ENCODE measurements around the gene PCSK2. TPM values are rescaled to one million over a fixed set of nuclear protein-coding genes. Genes with fewer than 3 reads are reported as not detected.

Gene PCSK2
- total RNA-seq, 4 donors from 2014 or later, result 0.29 TPM; not detected in 3

DNA sequence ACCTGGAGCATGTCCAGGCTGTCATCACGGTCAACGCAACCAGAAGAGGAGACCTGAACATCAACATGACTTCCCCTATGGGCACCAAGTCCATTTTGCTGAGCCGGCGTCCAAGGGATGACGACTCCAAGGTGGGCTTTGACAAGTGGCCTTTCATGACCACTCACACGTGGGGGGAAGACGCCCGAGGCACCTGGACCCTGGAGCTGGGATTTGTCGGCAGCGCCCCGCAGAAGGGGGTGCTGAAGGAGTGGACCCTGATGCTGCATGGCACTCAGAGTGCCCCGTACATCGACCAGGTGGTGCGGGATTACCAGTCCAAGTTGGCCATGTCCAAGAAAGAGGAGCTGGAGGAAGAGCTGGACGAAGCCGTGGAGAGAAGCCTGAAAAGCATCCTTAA lies 254.8 kb downstream of the PCSK2 start:
- ATAC-seq, result no peak
- in situ Hi-C loops (cut with MboI; ENCODE audit: low sequenced_read_pairs in 4 of 4), result no loop called here
- no peak for DNase-seq
- Histone ChIP-seq H3K27me3 (peaks cover 0 to 4% (median 0%) of the 10 kb centered on the region in 3 donors), H3K36me3 (no peaks in the 10 kb centered on the region), H3K9me3 (no peaks in the 10 kb centered on the region), H3K27ac (no peak overlapping the region), H3K4me3 (no peak overlapping the region), H3K4me1 (no peaks in the 10 kb centered on the region)
- TF ChIP-seq, protein P1, sequence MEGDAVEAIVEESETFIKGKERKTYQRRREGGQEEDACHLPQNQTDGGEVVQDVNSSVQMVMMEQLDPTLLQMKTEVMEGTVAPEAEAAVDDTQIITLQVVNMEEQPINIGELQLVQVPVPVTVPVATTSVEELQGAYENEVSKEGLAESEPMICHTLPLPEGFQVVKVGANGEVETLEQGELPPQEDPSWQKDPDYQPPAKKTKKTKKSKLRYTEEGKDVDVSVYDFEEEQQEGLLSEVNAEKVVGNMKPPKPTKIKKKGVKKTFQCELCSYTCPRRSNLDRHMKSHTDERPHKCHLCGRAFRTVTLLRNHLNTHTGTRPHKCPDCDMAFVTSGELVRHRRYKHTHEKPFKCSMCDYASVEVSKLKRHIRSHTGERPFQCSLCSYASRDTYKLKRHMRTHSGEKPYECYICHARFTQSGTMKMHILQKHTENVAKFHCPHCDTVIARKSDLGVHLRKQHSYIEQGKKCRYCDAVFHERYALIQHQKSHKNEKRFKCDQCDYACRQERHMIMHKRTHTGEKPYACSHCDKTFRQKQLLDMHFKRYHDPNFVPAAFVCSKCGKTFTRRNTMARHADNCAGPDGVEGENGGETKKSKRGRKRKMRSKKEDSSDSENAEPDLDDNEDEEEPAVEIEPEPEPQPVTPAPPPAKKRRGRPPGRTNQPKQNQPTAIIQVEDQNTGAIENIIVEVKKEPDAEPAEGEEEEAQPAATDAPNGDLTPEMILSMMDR (IDR thresholded peaks at IDR 0.05 in 4 of 5, conservative IDR thresholded peaks at IDR 0.05 in 1 of 5), result no peak
- no peak for TF ChIP-seq POLR2A (IDR thresholded peaks at IDR 0.05)
- intact Hi-C loops (cut with DNase I; ENCODE audit: low total_unique reads), result no loop called here

DNA sequence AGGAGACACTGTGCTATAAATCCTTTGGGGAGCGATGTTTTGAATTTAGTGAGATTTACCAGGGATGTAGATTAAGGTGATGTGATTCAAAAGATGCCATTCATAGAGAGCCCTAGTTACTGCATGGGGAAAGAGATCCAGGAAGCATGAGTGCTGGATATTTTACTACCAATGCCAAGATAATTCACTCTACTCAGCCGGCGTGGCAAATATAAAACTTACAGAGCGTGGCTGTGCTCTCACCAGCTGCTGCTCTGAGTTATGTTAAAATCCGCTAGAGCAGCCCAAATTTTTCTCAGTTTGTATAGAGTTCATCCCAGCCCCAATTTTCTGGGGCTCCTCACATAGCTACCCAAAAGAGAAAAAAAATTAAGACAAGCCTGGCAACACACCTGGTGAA lies 255.7 kb downstream of the PCSK2 start:
- no peak overlapping the region for H3K27ac ChIP-seq
- H3K36me3 ChIP-seq, result no peaks in the 10 kb centered on the region
- in situ Hi-C loops (cut with MboI; ENCODE audit: low sequenced_read_pairs in 4 of 4) (no loop called here), intact Hi-C loops (cut with DNase I; ENCODE audit: low total_unique reads) (no loop called here)
- H3K4me1 ChIP-seq, result no peaks in the 10 kb centered on the region
- DNase-seq (no peak), ATAC-seq (no peak)
- no peaks in the 10 kb centered on the region for H3K9me3 ChIP-seq
- no peak for TF ChIP-seq POLR2A (IDR thresholded peaks at IDR 0.05)
- TF ChIP-seq, protein P1 (IDR thresholded peaks at IDR 0.05 in 4 of 5, conservative IDR thresholded peaks at IDR 0.05 in 1 of 5), result no peak
- H3K27me3 ChIP-seq, result peaks cover 0 to 4% (median 0%) of the 10 kb centered on the region in 3 donors
- no peak overlapping the region for H3K4me3 ChIP-seq

DNA sequence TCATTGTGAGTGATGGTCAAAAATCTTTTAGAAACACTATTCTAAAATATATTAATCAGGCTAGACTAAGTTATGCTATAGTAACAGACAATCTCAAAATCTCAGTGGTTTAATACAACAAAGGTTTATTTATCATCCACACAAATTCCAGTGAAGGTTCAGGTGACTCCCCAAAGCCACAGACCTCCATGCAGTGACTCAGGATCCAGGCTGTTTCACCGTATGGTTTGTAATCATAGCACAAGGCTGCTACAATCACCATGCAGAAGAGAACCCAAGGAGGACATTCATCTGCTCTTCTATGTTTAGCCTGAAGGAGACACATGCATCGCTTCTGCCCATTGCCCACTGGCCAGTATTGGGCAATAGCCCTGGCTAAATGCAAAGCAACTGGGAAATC lies 258.2 kb downstream of the PCSK2 start:
- intact Hi-C loops (cut with DNase I; ENCODE audit: low total_unique reads), result no loop called here
- H3K4me3 ChIP-seq, result no peak overlapping the region
- in situ Hi-C loops (cut with MboI; ENCODE audit: low sequenced_read_pairs in 4 of 4), result no loop called here
- TF ChIP-seq, protein P1 (IDR thresholded peaks at IDR 0.05 in 4 of 5, conservative IDR thresholded peaks at IDR 0.05 in 1 of 5), result no peak
- no peak for TF ChIP-seq POLR2A (IDR thresholded peaks at IDR 0.05)
- no peaks in the 10 kb centered on the region for H3K4me1 ChIP-seq
- no peak overlapping the region for H3K27ac ChIP-seq
- no peaks in the 10 kb centered on the region for H3K36me3 ChIP-seq
- no peaks in the 10 kb centered on the region for H3K9me3 ChIP-seq
- DNase-seq, result no peak
- no peak for ATAC-seq
- H3K27me3 ChIP-seq, result peaks cover 0 to 4% (median 0%) of the 10 kb centered on the region in 3 donors

DNA sequence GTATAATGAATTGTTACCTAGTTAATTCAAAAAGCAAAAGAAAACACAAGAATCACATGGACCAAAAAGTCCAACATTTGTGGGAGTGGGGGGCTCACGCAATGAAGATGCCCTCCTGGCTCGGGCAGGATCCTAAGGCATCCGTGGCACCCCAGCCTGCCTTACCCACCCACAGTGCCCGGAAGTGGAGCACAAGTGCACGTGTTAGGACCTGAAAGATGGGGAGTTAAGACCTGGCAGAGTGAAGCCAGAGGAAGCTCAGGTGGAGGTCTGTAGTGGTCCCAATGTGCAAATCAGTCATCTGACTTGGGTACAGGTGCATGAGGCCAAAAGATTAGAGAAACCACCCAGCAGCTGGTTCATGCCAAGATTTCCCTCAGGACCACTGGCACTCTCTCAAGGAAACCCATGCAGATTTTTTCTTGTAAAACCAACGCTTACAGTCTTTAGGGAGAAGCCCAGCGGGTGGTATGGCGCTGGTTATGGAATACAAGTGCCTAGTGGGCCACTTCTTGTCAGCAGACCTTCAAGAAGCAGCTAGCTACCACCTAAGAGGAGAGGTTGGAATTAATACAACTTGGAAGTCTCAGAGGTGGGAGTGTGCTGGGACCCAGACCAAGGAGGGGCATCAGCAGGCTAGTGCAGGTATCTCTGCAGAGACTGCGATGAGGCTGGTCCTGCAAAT lies 262.2 kb downstream of the PCSK2 start:
- ATAC-seq (no peak), DNase-seq (no peak)
- TF ChIP-seq POLR2A (IDR thresholded peaks at IDR 0.05), result no peak
- TF ChIP-seq, protein P1 (IDR thresholded peaks at IDR 0.05 in 4 of 5, conservative IDR thresholded peaks at IDR 0.05 in 1 of 5), result no peak
- no peaks in the 10 kb centered on the region for H3K4me1 ChIP-seq
- H3K36me3 ChIP-seq, result no peaks in the 10 kb centered on the region
- in situ Hi-C loops (cut with MboI; ENCODE audit: low sequenced_read_pairs in 4 of 4) (no loop called here), intact Hi-C loops (cut with DNase I; ENCODE audit: low total_unique reads) (no loop called here)
- no peak overlapping the region for H3K27ac ChIP-seq
- no peak overlapping the region for H3K4me3 ChIP-seq
- no peaks in the 10 kb centered on the region for H3K27me3 ChIP-seq
- H3K9me3 ChIP-seq, result no peaks in the 10 kb centered on the region

DNA sequence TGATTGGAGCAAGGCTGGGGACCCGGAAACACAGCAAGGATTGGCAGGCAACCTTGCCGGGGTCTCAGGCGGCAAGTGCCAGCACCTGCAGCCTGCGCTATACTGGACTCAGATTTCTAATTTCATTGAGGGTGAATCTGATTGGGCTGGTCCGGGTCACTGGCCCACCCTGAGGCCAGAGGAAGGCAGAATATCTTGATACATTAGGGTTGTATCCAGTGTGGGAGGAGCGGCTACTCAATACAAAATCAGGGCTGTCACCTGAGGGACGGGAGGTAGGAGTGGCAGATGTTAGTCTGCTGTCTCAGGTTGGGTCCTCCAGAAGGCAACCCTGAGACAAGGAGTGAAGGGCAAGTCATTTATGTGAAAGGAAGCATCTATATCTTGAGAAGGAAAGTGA lies 263.7 kb downstream of the PCSK2 start:
- in situ Hi-C loops (cut with MboI; ENCODE audit: low sequenced_read_pairs in 4 of 4) (no loop called here), intact Hi-C loops (cut with DNase I; ENCODE audit: low total_unique reads) (no loop called here)
- H3K36me3 ChIP-seq, result no peaks in the 10 kb centered on the region
- H3K4me1 ChIP-seq, result no peaks in the 10 kb centered on the region
- TF ChIP-seq POLR2A (IDR thresholded peaks at IDR 0.05), result no peak
- TF ChIP-seq, protein P1 (IDR thresholded peaks at IDR 0.05 in 4 of 5, conservative IDR thresholded peaks at IDR 0.05 in 1 of 5), result no peak
- H3K27me3 ChIP-seq, result no peaks in the 10 kb centered on the region
- no peaks in the 10 kb centered on the region for H3K9me3 ChIP-seq
- DNase-seq (no peak), ATAC-seq (no peak)
- no peak overlapping the region for H3K27ac ChIP-seq
- no peak overlapping the region for H3K4me3 ChIP-seq
